ENCODE measurements around the gene HIGD2A. TPM values are rescaled to one million over a fixed set of nuclear protein-coding genes. Genes with fewer than 3 reads are reported as not detected.

HIGD2A gene
- total and polyA plus RNA-seq, 2 of the 13 experiments (the other 11 are each of a cell fraction or from before 2014, with no cell fraction given), result 89.2 to 146 TPM

DNA sequence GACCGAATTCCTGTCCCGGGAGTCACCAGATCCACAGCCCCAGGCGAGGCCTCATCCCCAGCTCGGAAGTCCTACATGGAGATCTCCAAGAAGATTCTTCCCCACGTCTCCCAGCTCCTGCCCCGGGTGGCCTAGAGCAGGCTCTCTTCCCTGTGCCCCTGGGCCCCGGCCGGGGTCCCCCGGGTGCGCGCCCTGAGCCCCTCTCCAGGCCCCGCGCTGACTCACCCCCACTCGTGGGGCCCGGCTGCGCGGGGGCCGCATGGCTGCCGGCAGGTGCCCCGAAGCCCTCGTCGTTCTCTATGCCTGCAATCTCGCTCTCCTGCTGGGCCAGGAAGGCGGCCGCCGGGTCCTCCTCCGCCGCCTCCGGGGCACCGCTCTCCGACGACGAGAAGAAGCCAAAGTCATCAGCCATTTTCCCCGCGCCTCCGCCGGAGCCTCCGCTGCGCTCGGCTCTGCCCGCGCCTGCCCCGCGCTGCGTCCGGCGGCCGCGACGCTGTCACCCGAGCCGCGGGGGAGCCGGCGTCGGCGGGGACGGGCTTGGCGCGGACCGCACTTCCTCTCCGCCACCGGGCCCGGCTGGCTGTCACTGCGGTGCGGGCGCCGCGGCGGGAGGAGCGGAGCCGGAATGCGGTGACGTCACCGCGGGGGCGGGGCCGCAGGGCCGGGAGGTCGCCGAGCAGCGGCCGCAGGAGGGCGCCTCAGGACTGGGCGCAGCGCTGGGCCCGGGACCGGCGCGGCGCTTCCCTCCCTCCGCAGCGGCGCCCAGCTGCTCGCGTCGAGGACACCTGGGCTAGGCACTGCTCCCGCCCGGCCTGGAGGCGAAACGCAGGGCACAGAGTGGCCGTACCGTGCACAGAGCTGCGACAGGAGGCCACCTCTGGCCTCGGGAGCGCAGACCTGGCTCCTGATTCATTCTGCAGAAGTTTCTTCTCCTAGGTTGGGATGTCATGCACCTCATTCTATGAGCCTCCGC, 27.7 kb downstream of the HIGD2A start, which contains the start of gene CLTB (continued):
- TF ChIP-seq ESRRA (CRISPR knock-in tag; IDR thresholded peaks at IDR 0.05; ENCODE audit: low read depth), result peak; percentile 53; the same call in 1 of the 2 replicates
- TF ChIP-seq, protein P1, sequence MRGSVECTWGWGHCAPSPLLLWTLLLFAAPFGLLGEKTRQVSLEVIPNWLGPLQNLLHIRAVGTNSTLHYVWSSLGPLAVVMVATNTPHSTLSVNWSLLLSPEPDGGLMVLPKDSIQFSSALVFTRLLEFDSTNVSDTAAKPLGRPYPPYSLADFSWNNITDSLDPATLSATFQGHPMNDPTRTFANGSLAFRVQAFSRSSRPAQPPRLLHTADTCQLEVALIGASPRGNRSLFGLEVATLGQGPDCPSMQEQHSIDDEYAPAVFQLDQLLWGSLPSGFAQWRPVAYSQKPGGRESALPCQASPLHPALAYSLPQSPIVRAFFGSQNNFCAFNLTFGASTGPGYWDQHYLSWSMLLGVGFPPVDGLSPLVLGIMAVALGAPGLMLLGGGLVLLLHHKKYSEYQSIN (CRISPR knock-in tag; IDR thresholded peaks at IDR 0.05; ENCODE audit: borderline replicate concordance), result no peak
- TF ChIP-seq ZNF362 (CRISPR knock-in tag; IDR thresholded peaks at IDR 0.05; ENCODE audit: borderline replicate concordance), result peak; percentile 23; the same call in 1 of the 2 replicates
- peak; percentile 74 for TF ChIP-seq ZNF639 (CRISPR knock-in tag; conservative IDR thresholded peaks at IDR 0.05)
- no peak for TF ChIP-seq ZBTB21 (CRISPR knock-in tag; IDR thresholded peaks at IDR 0.05)
- TF ChIP-seq ZNF567 (CRISPR knock-in tag; IDR thresholded peaks at IDR 0.05; ENCODE audit: borderline replicate concordance), result peak; percentile 67; the same call in 1 of the 2 replicates
- TF ChIP-seq ZBTB3 (CRISPR knock-in tag; IDR thresholded peaks at IDR 0.05; ENCODE audit: borderline replicate concordance, low read depth), result 0 out of 2 replicates have a peak, but pooled peaks have one; percentile 34
- 0 out of 2 replicates have a peak, but pooled peaks have one; percentile 36 for TF ChIP-seq ZC3H4 (CRISPR knock-in tag; IDR thresholded peaks at IDR 0.05; ENCODE audit: borderline replicate concordance)
- TF ChIP-seq DNMT1 (CRISPR knock-in tag; IDR thresholded peaks at IDR 0.05), result peak; percentile 95
- peak; percentile 45; the same call in 1 of the 2 replicates for TF ChIP-seq ATF7 (IDR thresholded peaks at IDR 0.05)
- TF ChIP-seq ATF7 (CRISPR knock-in tag; IDR thresholded peaks at IDR 0.05), result peak; percentile 80; the same call in 1 of the 2 replicates
- TF ChIP-seq IRF2 (CRISPR knock-in tag; IDR thresholded peaks at IDR 0.05), result peak; percentile 84
- TF ChIP-seq ZNF430 (CRISPR knock-in tag; IDR thresholded peaks at IDR 0.05), result 0 out of 2 replicates have a peak, but pooled peaks have one; percentile 44
- TF ChIP-seq HDAC6 (IDR thresholded peaks at IDR 0.05; ENCODE audit: low read depth, low read length), result no peak
- TF ChIP-seq POLR2A (IDR thresholded peaks at IDR 0.05; ENCODE audit: insufficient read depth in 1 of 2, low read depth in 2 of 2, low read length in 2 of 2), result peak in 1 of 2 experiments; percentile 32; a peak in 1 of 4 replicates
- TF ChIP-seq ZKSCAN8 (CRISPR knock-in tag; IDR thresholded peaks at IDR 0.05; ENCODE audit: borderline replicate concordance), result no peak
- TF ChIP-seq SALL2 (CRISPR knock-in tag; IDR thresholded peaks at IDR 0.05), result peak; percentile 91
- TF ChIP-seq E2F1 (CRISPR knock-in tag; IDR thresholded peaks at IDR 0.05), result no peak
- TF ChIP-seq ZNF619 (CRISPR knock-in tag; IDR thresholded peaks at IDR 0.05), result no peak
- TF ChIP-seq IRF1 (CRISPR knock-in tag; IDR thresholded peaks at IDR 0.05; ENCODE audit: low read depth), result no peak
- TF ChIP-seq MAFF (IDR thresholded peaks at IDR 0.05; ENCODE audit: low read depth, low read length), result no peak
- TF ChIP-seq ZNF331 (CRISPR knock-in tag; IDR thresholded peaks at IDR 0.05), result peak; percentile 88
- TF ChIP-seq GABPA (IDR thresholded peaks at IDR 0.05; ENCODE audit: low read depth, low read length), result peak; percentile 18; the same call in 1 of the 2 replicates
- TF ChIP-seq GABPA (CRISPR knock-in tag; IDR thresholded peaks at IDR 0.05; ENCODE audit: low read depth), result no peak

All from HepG2 (cell line).